Peyer's patch (tissue), 4 donors: Measurements from ENCODE around the gene GLA.

Experiments used
- POLR2A ChIP-seq, 2 donors: fragments of 450-650 bp; IDR thresholded peaks; one replicate each; pipeline ENCODE4 v1.5.1; 2017; ENCODE audit warnings: antibody characterized with exemption in 2 of 2, mild to moderate bottlenecking in 2 of 2, moderate library complexity in 2 of 2
- TF ChIP-seq, protein P1 (sequence below), 6 experiments: fragments of 450-650 bp in 4 of 6; fragments of 200-600 bp in 2 of 6; sonication (generic) in 1 of 6; IDR thresholded peaks; one replicate each; pipeline ENCODE4 v1.5.1; 2017 to 2019; ENCODE audit warnings: antibody characterized with exemption in 6 of 6, mild to moderate bottlenecking in 3 of 6, moderate library complexity in 1 of 6

DNA sequence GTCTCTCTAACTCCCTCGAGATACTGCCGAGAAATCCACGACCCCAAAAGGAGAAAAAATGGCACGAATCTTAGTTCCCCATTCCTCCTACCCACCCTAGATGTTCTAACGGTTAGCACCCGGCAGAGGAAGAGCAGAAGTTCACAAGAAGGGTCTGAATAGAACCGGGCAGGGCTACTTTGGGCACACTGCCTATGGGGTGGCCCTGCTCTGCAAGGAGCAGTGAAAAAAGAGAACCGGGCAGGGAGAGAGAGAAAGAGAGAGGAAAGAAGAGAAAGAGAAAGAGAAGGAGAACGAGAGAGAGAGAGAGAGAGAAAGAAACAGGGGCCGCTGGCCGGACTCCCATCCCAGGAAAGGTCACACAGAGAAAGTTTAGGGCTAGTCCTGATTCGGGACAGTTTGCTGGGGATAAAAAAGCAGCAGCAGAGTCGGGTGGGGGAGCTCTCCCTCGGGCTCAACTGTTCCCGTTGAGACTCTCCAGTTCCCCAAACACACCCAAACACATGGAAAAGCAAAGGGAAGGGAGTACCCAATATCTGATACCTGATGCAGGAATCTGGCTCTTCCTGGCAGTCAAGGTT, 468 bp downstream of the GLA start:
- TF ChIP-seq, protein P1, sequence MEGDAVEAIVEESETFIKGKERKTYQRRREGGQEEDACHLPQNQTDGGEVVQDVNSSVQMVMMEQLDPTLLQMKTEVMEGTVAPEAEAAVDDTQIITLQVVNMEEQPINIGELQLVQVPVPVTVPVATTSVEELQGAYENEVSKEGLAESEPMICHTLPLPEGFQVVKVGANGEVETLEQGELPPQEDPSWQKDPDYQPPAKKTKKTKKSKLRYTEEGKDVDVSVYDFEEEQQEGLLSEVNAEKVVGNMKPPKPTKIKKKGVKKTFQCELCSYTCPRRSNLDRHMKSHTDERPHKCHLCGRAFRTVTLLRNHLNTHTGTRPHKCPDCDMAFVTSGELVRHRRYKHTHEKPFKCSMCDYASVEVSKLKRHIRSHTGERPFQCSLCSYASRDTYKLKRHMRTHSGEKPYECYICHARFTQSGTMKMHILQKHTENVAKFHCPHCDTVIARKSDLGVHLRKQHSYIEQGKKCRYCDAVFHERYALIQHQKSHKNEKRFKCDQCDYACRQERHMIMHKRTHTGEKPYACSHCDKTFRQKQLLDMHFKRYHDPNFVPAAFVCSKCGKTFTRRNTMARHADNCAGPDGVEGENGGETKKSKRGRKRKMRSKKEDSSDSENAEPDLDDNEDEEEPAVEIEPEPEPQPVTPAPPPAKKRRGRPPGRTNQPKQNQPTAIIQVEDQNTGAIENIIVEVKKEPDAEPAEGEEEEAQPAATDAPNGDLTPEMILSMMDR (IDR thresholded peaks at IDR 0.05), result no peak
- no peak for TF ChIP-seq POLR2A (IDR thresholded peaks at IDR 0.05)
